ENCODE measurements around the gene ADGRA3.
"Not testable (repeated sequence)": the region's sequence is repeated elsewhere in the genome, so short reads cannot be mapped to it uniquely, and the experiment has no call there.

ADGRA3 gene

GRCh38 chr4:22480675-22481327, 35.1 kb downstream of the ADGRA3 start:
- DNase-seq (ENCODE audit: low read depth) = no peak

- DNase-seq (ENCODE audit: low read depth) = no peak
Observed at GRCh38 chr4:22478426-22478825, 37.4 kb downstream of the ADGRA3 start.

GRCh38 chr4:22477813-22478182, 38.1 kb downstream of the ADGRA3 start:
- DNase-seq (ENCODE audit: low read depth) = no peak

GRCh38 chr4:22477136-22477812, 38.6 kb downstream of the ADGRA3 start:
- DNase-seq (ENCODE audit: low read depth) = no peak

- DNase-seq (ENCODE audit: low read depth) = no peak
Observed at GRCh38 chr4:22476011-22476410, 39.9 kb downstream of the ADGRA3 start.

- DNase-seq (ENCODE audit: low read depth) = not testable (repeated sequence)
Observed at GRCh38 chr4:22475311-22475646, 40.6 kb downstream of the ADGRA3 start.

GRCh38 chr4:22474636-22475310, 41.1 kb downstream of the ADGRA3 start:
- peak; percentile 23 for DNase-seq (ENCODE audit: low read depth)

- peak; percentile 50 for DNase-seq (ENCODE audit: low read depth)
Observed at GRCh38 chr4:22473268-22473667, 42.6 kb downstream of the ADGRA3 start.

GRCh38 chr4:22471999-22472461, 43.8 kb downstream of the ADGRA3 start:
- DNase-seq (ENCODE audit: low read depth) = no peak

- DNase-seq (ENCODE audit: low read depth) = no peak
Observed at GRCh38 chr4:22471419-22471818, 44.4 kb downstream of the ADGRA3 start.

GRCh38 chr4:22466581-22466980, 49.3 kb downstream of the ADGRA3 start:
- DNase-seq (ENCODE audit: low read depth) = no peak

- DNase-seq (ENCODE audit: low read depth) = no peak
Observed at GRCh38 chr4:22465996-22466395, 49.9 kb downstream of the ADGRA3 start.

- no peak for DNase-seq (ENCODE audit: low read depth)
Observed at GRCh38 chr4:22465349-22465748, 50.5 kb downstream of the ADGRA3 start.

- no peak for DNase-seq (ENCODE audit: low read depth)
Observed at GRCh38 chr4:22463179-22463578, 52.7 kb downstream of the ADGRA3 start.

- DNase-seq (ENCODE audit: low read depth) = no peak
Observed at GRCh38 chr4:22462688-22463087, 53.2 kb downstream of the ADGRA3 start.

GRCh38 chr4:22460266-22460665, 55.6 kb downstream of the ADGRA3 start:
- DNase-seq (ENCODE audit: low read depth) = no peak

- DNase-seq (ENCODE audit: low read depth) = no peak
Observed at GRCh38 chr4:22458098-22458497, 57.8 kb downstream of the ADGRA3 start.

- no peak for DNase-seq (ENCODE audit: low read depth)
Observed at GRCh38 chr4:22457348-22457747, 58.5 kb downstream of the ADGRA3 start.

- DNase-seq (ENCODE audit: low read depth) = no peak
Observed at GRCh38 chr4:22456291-22456690, 59.6 kb downstream of the ADGRA3 start.

- DNase-seq (ENCODE audit: low read depth) = no peak
Observed at GRCh38 chr4:22454955-22455354, 60.9 kb downstream of the ADGRA3 start.

GRCh38 chr4:22454216-22454838, 61.5 kb downstream of the ADGRA3 start:
- no peak for DNase-seq (ENCODE audit: low read depth)

- no peak for DNase-seq (ENCODE audit: low read depth)
Observed at GRCh38 chr4:22444813-22445212, 71.1 kb downstream of the ADGRA3 start.

- DNase-seq (ENCODE audit: low read depth) = no peak
Observed at GRCh38 chr4:22442956-22443355, 72.9 kb downstream of the ADGRA3 start.
